Esophagus squamous epithelium (tissue), 5 donors: ENCODE data around the gene HMGCLL1. TPM values are rescaled to one million over a fixed set of nuclear protein-coding genes. Genes with fewer than 3 reads are reported as not detected.

Source experiments
- DNase-seq: peaks from one replicate; lab custom pipeline; 2025; lab: John Stamatoyannopoulos, UW
- H3K27ac ChIP-seq, 4 donors: fragments of 200-600 bp; sonication (generic); one replicate each; pipeline ENCODE4 v1.5.1; 2016 to 2019; ENCODE audit warnings: mild to moderate bottlenecking in 1 of 4
- H3K27me3 ChIP-seq, 4 donors: fragments of 200-600 bp; sonication (generic); 1 replicate in 3 of 4; 2 replicates in 1 of 4; pipeline versions ENCODE4 v1.5.1 to v1.6.0; 2017 to 2021; ENCODE audit warnings: antibody characterized with exemption in 1 of 4
- H3K36me3 ChIP-seq, 3 donors: fragments of 200-600 bp; sonication (generic); one replicate each; pipeline ENCODE4 v1.5.1; 2016 to 2019
- H3K4me1 ChIP-seq, 3 donors: fragments of 200-600 bp; sonication (generic); one replicate each; pipeline ENCODE4 v1.5.1; 2017 to 2019
- H3K4me3 ChIP-seq, 4 donors: fragments of 200-600 bp; sonication (generic); 1 replicate in 3 of 4; 2 replicates in 1 of 4; pipeline ENCODE4 v1.5.1; 2016 to 2019; ENCODE audit warnings: mild to moderate bottlenecking in 2 of 4, moderate library complexity in 1 of 4
- H3K9me3 ChIP-seq, 3 donors: fragments of 200-600 bp; sonication (generic); one replicate each; pipeline ENCODE4 v1.5.1; 2016 to 2019
- CTCF ChIP-seq, 6 experiments: fragments of 450-650 bp in 4 of 6; fragments of 200-600 bp in 2 of 6; sonication (generic) in 2 of 6; IDR thresholded peaks; one replicate each; pipeline ENCODE4 v1.5.1; 2016 to 2019; ENCODE audit warnings: antibody characterized with exemption in 6 of 6, mild to moderate bottlenecking in 4 of 6, moderate library complexity in 4 of 6
- POLR2A ChIP-seq, 4 donors: fragments of 450-650 bp; IDR thresholded peaks; one replicate each; pipeline ENCODE4 v1.6.1; 2017; ENCODE audit warnings: antibody characterized with exemption in 4 of 4, mild to moderate bottlenecking in 4 of 4, moderate library complexity in 3 of 4
- WGBS, 2 donors: methylation state at CpG; one replicate each; pipeline ENCODE4 v1.1.5; 2018; 5-methylcytosine and 5-hydroxymethylcytosine counted together
- intact Hi-C: fragments of 100-400 bp; cut with DNase I; formaldehyde crosslinking; loops from one replicate; pipeline ENCODE4 v1.15.0; 2022
- total RNA-seq, 4 donors: library from RNA; depleted of rRNA; stranded (reverse); fragments of >200 nt; gene quantifications; one replicate each; pipeline ENCODE4 v1.1.0, GENCODE V29; 2016
- donor health status: DM: yes; HTN: yes; CAD: no.

HMGCLL1 gene
- total RNA-seq, 4 donors from 2014 or later, result 0.47 to 0.76 (median 0.61) TPM; not detected in 1

GRCh38 chr6:55443238-55444134 is 135.5 kb downstream of the HMGCLL1 start:
- H3K9me3 ChIP-seq, result no peaks in the 10 kb centered on the region
- intact Hi-C loops, result no loop called here
- H3K27me3 ChIP-seq, result no peaks in the 10 kb centered on the region
- no peak overlapping the region for H3K27ac ChIP-seq
- TF ChIP-seq CTCF (IDR thresholded peaks at IDR 0.05) (no peak), POLR2A (IDR thresholded peaks at IDR 0.05) (no peak)
- WGBS, 2 donors, result 67 to 68% methylated on average over 7 of the region's 7 CpGs
- no peak overlapping the region for H3K4me3 ChIP-seq
- H3K36me3 ChIP-seq, result no peaks in the 10 kb centered on the region
- no peaks in the 10 kb centered on the region for H3K4me1 ChIP-seq
- no peak for DNase-seq

- no peak for DNase-seq
- intact Hi-C loops, result no loop called here
- Histone ChIP-seq H3K4me1 (no peaks in the 10 kb centered on the region), H3K27ac (no peak overlapping the region), H3K4me3 (no peak overlapping the region), H3K27me3 (no peaks in the 10 kb centered on the region), H3K36me3 (no peaks in the 10 kb centered on the region), H3K9me3 (no peaks in the 10 kb centered on the region)
- TF ChIP-seq CTCF (IDR thresholded peaks at IDR 0.05), result no peak
- TF ChIP-seq POLR2A (IDR thresholded peaks at IDR 0.05), result no peak
- 71 to 78% methylated on average over 3 of the region's 3 CpGs for WGBS, 2 donors
Measured at GRCh38 chr6:55438203-55438602, 140.8 kb downstream of the HMGCLL1 start.

GRCh38 chr6:55437141-55437540 is 141.9 kb downstream of the HMGCLL1 start:
- Histone ChIP-seq H3K4me1 (no peaks in the 10 kb centered on the region), H3K27me3 (no peaks in the 10 kb centered on the region), H3K27ac (no peak overlapping the region), H3K36me3 (no peaks in the 10 kb centered on the region), H3K9me3 (no peaks in the 10 kb centered on the region), H3K4me3 (no peak overlapping the region)
- TF ChIP-seq CTCF (IDR thresholded peaks at IDR 0.05), result no peak
- intact Hi-C loops, result no loop called here
- DNase-seq, result no peak
- 59 to 66% methylated on average over 4 of the region's 4 CpGs for WGBS, 2 donors

- no peaks in the 10 kb centered on the region for H3K4me1 ChIP-seq
- H3K9me3 ChIP-seq, result no peaks in the 10 kb centered on the region
- no peak overlapping the region for H3K27ac ChIP-seq
- no peak for DNase-seq
- 24 to 43% methylated on average over 2 of the region's 2 CpGs for WGBS, 2 donors
- H3K4me3 ChIP-seq, result no peak overlapping the region
- H3K36me3 ChIP-seq, result no peaks in the 10 kb centered on the region
- no peak for TF ChIP-seq CTCF (IDR thresholded peaks at IDR 0.05)
- TF ChIP-seq POLR2A (IDR thresholded peaks at IDR 0.05), result no peak
- H3K27me3 ChIP-seq, result no peaks in the 10 kb centered on the region
- intact Hi-C loops, result no loop called here
Measured at GRCh38 chr6:55433446-55434130, 145.4 kb downstream of the HMGCLL1 start.

GRCh38 chr6:55423933-55424332 is 155.1 kb downstream of the HMGCLL1 start:
- H3K9me3 ChIP-seq, result no peaks in the 10 kb centered on the region
- H3K27ac ChIP-seq, result no peak overlapping the region
- H3K4me1 ChIP-seq, result no peaks in the 10 kb centered on the region
- DNase-seq, result no peak
- TF ChIP-seq POLR2A (IDR thresholded peaks at IDR 0.05) (no peak), CTCF (IDR thresholded peaks at IDR 0.05) (no peak)
- no peak overlapping the region for H3K4me3 ChIP-seq
- intact Hi-C loops, result no loop called here
- H3K36me3 ChIP-seq, result no peaks in the 10 kb centered on the region
- H3K27me3 ChIP-seq, result no peaks in the 10 kb centered on the region
- WGBS, 2 donors, result 48 to 59% methylated on average over 2 of the region's 2 CpGs
